ENCODE measurements around the gene ABLIM3. TPM values are rescaled to one million over a fixed set of nuclear protein-coding genes. Genes with fewer than 3 reads are reported as not detected.

Gene ABLIM3
- total and polyA plus RNA-seq, 9 of the 15 experiments (the other 6 are each of a cell fraction or from before 2014, with no cell fraction given): 0.03 to 0.38 (median 0.11) TPM

DNA sequence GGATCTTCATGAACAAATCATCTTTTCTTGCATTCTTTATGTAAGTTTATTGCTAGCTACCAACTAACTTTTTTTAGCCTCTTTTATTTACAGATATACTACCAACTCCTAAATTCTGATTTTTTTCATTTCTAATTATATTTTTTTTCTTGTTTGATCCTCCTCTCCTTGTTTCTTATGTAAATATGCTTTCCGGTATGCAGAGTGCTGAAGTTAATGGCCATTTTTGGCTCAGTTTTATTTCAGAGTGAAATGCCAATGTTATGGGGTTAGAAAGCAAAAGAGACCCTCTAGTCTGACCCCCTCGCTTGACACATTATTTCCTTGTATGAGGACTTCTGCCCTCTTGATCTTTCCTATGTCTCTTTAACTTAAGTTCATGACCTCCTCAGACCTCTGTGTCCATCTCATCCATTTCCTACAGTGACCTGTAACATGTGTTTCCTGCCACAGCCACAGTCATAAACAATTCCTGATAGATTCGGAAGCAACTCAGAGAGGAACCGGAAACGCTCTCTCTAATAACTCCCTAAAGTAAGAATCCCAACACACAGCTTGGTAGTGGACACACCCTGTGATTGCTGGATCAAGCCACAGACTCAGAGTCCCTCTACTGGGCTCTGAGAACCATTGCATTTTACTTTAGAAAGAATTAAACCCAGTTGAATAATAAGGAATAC lies 87.5 kb downstream of the ABLIM3 start:
- intact Hi-C loops (cut with micrococcal nuclease): loop anchor here (1.0 kb wide), 1 partner anchor 87 kb away; the partner anchor contains the start of gene ABLIM3
- peak; percentile 83 for FAIRE-seq
- TF ChIP-seq ZNF316 (IDR thresholded peaks at IDR 0.05): no peak
- no peak for TF ChIP-seq MEF2A (IDR thresholded peaks at IDR 0.05; ENCODE audit: control insufficient read depth, low read depth, low read length)
- no peak for TF ChIP-seq MAFF (IDR thresholded peaks at IDR 0.05; ENCODE audit: low read length)
- no peak for TF ChIP-seq HDGF (IDR thresholded peaks at IDR 0.05)
- TF ChIP-seq ZNF444 (CRISPR knock-in tag; IDR thresholded peaks at IDR 0.05): no peak
- TF ChIP-seq RBM34 (IDR thresholded peaks at IDR 0.05; ENCODE audit: borderline replicate concordance, insufficient read depth, low read length): no peak
- TF ChIP-seq MBD2 (IDR thresholded peaks at IDR 0.05; ENCODE audit: borderline replicate concordance, low read depth): no peak
- TF ChIP-seq ZBTB7A (IDR thresholded peaks at IDR 0.05; ENCODE audit: borderline replicate concordance, control insufficient read depth, low read depth, low read length): no peak
- no peak for TF ChIP-seq MYC (IDR thresholded peaks at IDR 0.05; ENCODE audit: low read depth, low read length)
- TF ChIP-seq MYC (CRISPR knock-in tag; IDR thresholded peaks at IDR 0.05; ENCODE audit: borderline replicate concordance, low read depth): no peak
- TF ChIP-seq L3MBTL2 (IDR thresholded peaks at IDR 0.05): peak; percentile 36; the same call in 1 of the 2 replicates
- TF ChIP-seq, protein P1, sequence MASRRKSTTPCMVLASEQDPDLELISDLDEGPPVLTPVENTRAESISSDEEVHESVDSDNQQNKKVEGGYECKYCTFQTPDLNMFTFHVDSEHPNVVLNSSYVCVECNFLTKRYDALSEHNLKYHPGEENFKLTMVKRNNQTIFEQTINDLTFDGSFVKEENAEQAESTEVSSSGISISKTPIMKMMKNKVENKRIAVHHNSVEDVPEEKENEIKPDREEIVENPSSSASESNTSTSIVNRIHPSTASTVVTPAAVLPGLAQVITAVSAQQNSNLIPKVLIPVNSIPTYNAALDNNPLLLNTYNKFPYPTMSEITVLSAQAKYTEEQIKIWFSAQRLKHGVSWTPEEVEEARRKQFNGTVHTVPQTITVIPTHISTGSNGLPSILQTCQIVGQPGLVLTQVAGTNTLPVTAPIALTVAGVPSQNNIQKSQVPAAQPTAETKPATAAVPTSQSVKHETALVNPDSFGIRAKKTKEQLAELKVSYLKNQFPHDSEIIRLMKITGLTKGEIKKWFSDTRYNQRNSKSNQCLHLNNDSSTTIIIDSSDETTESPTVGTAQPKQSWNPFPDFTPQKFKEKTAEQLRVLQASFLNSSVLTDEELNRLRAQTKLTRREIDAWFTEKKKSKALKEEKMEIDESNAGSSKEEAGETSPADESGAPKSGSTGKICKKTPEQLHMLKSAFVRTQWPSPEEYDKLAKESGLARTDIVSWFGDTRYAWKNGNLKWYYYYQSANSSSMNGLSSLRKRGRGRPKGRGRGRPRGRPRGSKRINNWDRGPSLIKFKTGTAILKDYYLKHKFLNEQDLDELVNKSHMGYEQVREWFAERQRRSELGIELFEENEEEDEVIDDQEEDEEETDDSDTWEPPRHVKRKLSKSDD (conservative IDR thresholded peaks at IDR 0.05; ENCODE audit: low read length): no peak
- TF ChIP-seq RAD21 (CRISPR knock-in tag; conservative IDR thresholded peaks at IDR 0.05 in 1 of 2, IDR thresholded peaks at IDR 0.05 in 1 of 2): peak; percentile 93 to 94
- TF ChIP-seq ZFX (CRISPR knock-in tag; IDR thresholded peaks at IDR 0.05): no peak
- TF ChIP-seq, protein P2, sequence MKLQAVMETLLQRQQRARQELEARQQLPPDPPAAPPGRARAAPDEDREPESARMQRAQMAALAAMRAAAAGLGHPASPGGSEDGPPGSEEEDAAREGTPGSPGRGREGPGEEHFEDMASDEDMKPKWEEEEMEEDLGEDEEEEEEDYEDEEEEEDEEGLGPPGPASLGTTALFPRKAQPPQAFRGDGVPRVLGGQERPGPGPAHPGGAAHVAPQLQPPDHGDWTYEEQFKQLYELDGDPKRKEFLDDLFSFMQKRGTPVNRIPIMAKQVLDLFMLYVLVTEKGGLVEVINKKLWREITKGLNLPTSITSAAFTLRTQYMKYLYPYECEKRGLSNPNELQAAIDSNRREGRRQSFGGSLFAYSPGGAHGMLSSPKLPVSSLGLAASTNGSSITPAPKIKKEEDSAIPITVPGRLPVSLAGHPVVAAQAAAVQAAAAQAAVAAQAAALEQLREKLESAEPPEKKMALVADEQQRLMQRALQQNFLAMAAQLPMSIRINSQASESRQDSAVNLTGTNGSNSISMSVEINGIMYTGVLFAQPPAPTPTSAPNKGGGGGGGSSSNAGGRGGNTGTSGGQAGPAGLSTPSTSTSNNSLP (IDR thresholded peaks at IDR 0.05; ENCODE audit: borderline replicate concordance, low read depth, low read length): no peak
- no peak for TF ChIP-seq SMARCC2 (IDR thresholded peaks at IDR 0.05; ENCODE audit: low read depth)
- no peak for TF ChIP-seq ETV5 (CRISPR knock-in tag; IDR thresholded peaks at IDR 0.05; ENCODE audit: low read depth)

More for the DNA sequence above, 87.5 kb downstream of the ABLIM3 start:
- ATAC-seq (peak; percentile 96), DNase-seq (ENCODE audit: extremely low read depth in 1 of 4, low spot score in 3 of 4) (peak; percentile 31 to 56 (median 40))
- H3K4me1 ChIP-seq (replicated peaks in 1 of 2; ENCODE audit: control insufficient read depth in 2 of 2, insufficient read depth in 2 of 2, low read length in 2 of 2): no peaks in the 10 kb centered on the region; a peak in 1 of 5 replicates
- no peak overlapping the region for H3K9ac ChIP-seq (ENCODE audit: insufficient read depth in 1 of 2, low read depth in 2 of 2, low read length in 2 of 2)
- no peaks in the 10 kb centered on the region for H3K9me1 ChIP-seq (ENCODE audit: control insufficient read depth, insufficient read depth, low read length)
- H3K4me3 ChIP-seq: no peak overlapping the region
- no peaks in the 10 kb centered on the region for H3K79me2 ChIP-seq (ENCODE audit: control insufficient read depth, insufficient read depth, low read length)
- CTCF ChIA-PET (ENCODE audit: low intra/inter-chr PET ratio): interaction anchor here (0.6 kb wide), 1 partner anchor 84 kb away, joined by 3 read pairs; no protein-coding TSS in a partner anchor
- POLR2A ChIA-PET: no interaction called here
- no peaks in the 10 kb centered on the region for H4K20me1 ChIP-seq (replicated peaks; ENCODE audit: control insufficient read depth, insufficient read depth, low read length)
- H3K4me2 ChIP-seq (ENCODE audit: insufficient read depth, low read length): no peak overlapping the region
- H3K9me3 ChIP-seq (replicated peaks; ENCODE audit: control insufficient read depth, insufficient read depth, low read depth, low read length): no peaks in the 10 kb centered on the region
- H2AFZ ChIP-seq (ENCODE audit: low read depth, low read length): no peak overlapping the region
- H3K36me3 ChIP-seq (ENCODE audit: control insufficient read depth, insufficient read depth, low read length): no peaks in the 10 kb centered on the region
- WGBS (ENCODE audit: insufficient coverage, low coverage, missing lambda C conversion rate): 7% methylated on average over 5 of the region's 5 CpGs
- no TSS peak for BruUV-seq (replicated peaks)
- in situ Hi-C loops (cut with MboI): no loop called here
- peaks cover 7 to 13% of the 10 kb centered on the region in 2 experiments; a peak in 4 of 5 replicates for H3K27me3 ChIP-seq (ENCODE audit: control insufficient read depth in 2 of 2, insufficient read depth in 2 of 2, low read length in 2 of 2)
- no peak overlapping the region for H3K27ac ChIP-seq (ENCODE audit: extremely low read depth, low read depth, low read length)

All from K562 (cell line).